ENCODE results near the gene GAS7. TPM values are rescaled to one million over a fixed set of nuclear protein-coding genes. Genes with fewer than 3 reads are reported as not detected.

GAS7 gene
- polyA plus RNA-seq: 10 to 100 TPM in 2 of 3 donors, 1 to 10 TPM in 1; 8.1 to 31.2 (median 13.7) TPM

GRCh38 chr17:10198509-10199249 lies at the start of gene GAS7:
Gene GAS7, minus strand, starts transcription at chr17:10198606.
- Mint-ChIP-seq H3K9me3 (peaks cover 1 to 17% (median 9%) of the 10 kb centered on the region in 6 donors), H3K27me3 (ENCODE audit: low read depth in 3 of 3) (peaks cover 7 to 15% (median 14%) of the 10 kb centered on the region in 3 donors), H3K36me3 (peaks cover 8 to 21% (median 17%) of the 10 kb centered on the region in 3 donors), H3K27ac (peak within 1 kb of the TSS; percentile 82 to 98 (median 92)), H3K4me1 (peaks cover 19 to 50% of the 10 kb centered on the region in 2 donors), H3K4me3 (peak within 1 kb of the TSS; percentile 87 to 93 (median 89))
- DNase-seq: peak; percentile 85 to 89 (median 87)

GRCh38 chr17:10247810-10248209 lies 49.4 kb upstream of the GAS7 start:
- peaks cover 0 to 3% (median 0%) of the 10 kb centered on the region in 3 donors for H3K36me3 Mint-ChIP-seq
- peaks cover 0 to 4% of the 10 kb centered on the region in 2 donors for H3K4me1 Mint-ChIP-seq
- H3K4me3 Mint-ChIP-seq: no peak overlapping the region
- no peak overlapping the region for H3K27ac Mint-ChIP-seq
- DNase-seq: no peak
- peaks cover 0 to 2% (median 1%) of the 10 kb centered on the region in 3 donors for H3K27me3 Mint-ChIP-seq (ENCODE audit: low read depth in 3 of 3)
- H3K9me3 Mint-ChIP-seq: no peaks in the 10 kb centered on the region

GRCh38 chr17:10243883-10244844 lies 45.8 kb upstream of the GAS7 start:
- peaks cover 0 to 4% (median 2%) of the 10 kb centered on the region in 3 donors for H3K27me3 Mint-ChIP-seq (ENCODE audit: low read depth in 3 of 3)
- no peak overlapping the region for H3K4me3 Mint-ChIP-seq
- H3K4me1 Mint-ChIP-seq: no peaks in the 10 kb centered on the region
- DNase-seq: no peak
- H3K36me3 Mint-ChIP-seq: peaks cover 0 to 3% (median 0%) of the 10 kb centered on the region in 3 donors
- no peak overlapping the region for H3K27ac Mint-ChIP-seq
- no peaks in the 10 kb centered on the region for H3K9me3 Mint-ChIP-seq

GRCh38 chr17:10241781-10242180 lies 43.4 kb upstream of the GAS7 start:
- Mint-ChIP-seq H3K27me3 (ENCODE audit: low read depth in 3 of 3) (peaks cover 0 to 2% (median 2%) of the 10 kb centered on the region in 3 donors), H3K4me3 (no peak overlapping the region), H3K36me3 (peaks cover 0 to 3% (median 0%) of the 10 kb centered on the region in 3 donors), H3K27ac (no peak overlapping the region), H3K9me3 (no peaks in the 10 kb centered on the region), H3K4me1 (no peaks in the 10 kb centered on the region)
- no peak for DNase-seq

GRCh38 chr17:10238661-10239060 lies 40.3 kb upstream of the GAS7 start:
- no peaks in the 10 kb centered on the region for H3K36me3 Mint-ChIP-seq
- no peak for DNase-seq
- H3K4me1 Mint-ChIP-seq: no peaks in the 10 kb centered on the region
- peaks cover 2 to 5% (median 4%) of the 10 kb centered on the region in 3 donors for H3K27me3 Mint-ChIP-seq (ENCODE audit: low read depth in 3 of 3)
- no peak overlapping the region for H3K4me3 Mint-ChIP-seq
- no peak overlapping the region for H3K27ac Mint-ChIP-seq
- H3K9me3 Mint-ChIP-seq: no peaks in the 10 kb centered on the region

GRCh38 chr17:10234033-10234432 lies 35.6 kb upstream of the GAS7 start:
- Mint-ChIP-seq H3K4me3 (no peak overlapping the region), H3K4me1 (no peaks in the 10 kb centered on the region), H3K27ac (no peak overlapping the region), H3K9me3 (no peaks in the 10 kb centered on the region), H3K36me3 (no peaks in the 10 kb centered on the region), H3K27me3 (ENCODE audit: low read depth in 3 of 3) (peaks cover 2 to 7% (median 5%) of the 10 kb centered on the region in 3 donors)
- DNase-seq: no peak

- Mint-ChIP-seq H3K27ac (no peak overlapping the region), H3K4me3 (no peak overlapping the region), H3K9me3 (no peaks in the 10 kb centered on the region), H3K36me3 (no peaks in the 10 kb centered on the region), H3K27me3 (ENCODE audit: low read depth in 3 of 3) (peaks cover 2 to 7% (median 5%) of the 10 kb centered on the region in 3 donors), H3K4me1 (peaks cover 0 to 6% of the 10 kb centered on the region in 2 donors)
- no peak for DNase-seq
These were observed 34.8 kb upstream of the GAS7 start for GRCh38 chr17:10233161-10233560.

GRCh38 chr17:10229181-10229580 lies 30.8 kb upstream of the GAS7 start:
- Mint-ChIP-seq H3K4me1 (peaks cover 13 to 22% of the 10 kb centered on the region in 2 donors), H3K36me3 (no peaks in the 10 kb centered on the region), H3K27ac (peak overlapping the region in 1 of 6 donors; percentile 74), H3K9me3 (no peaks in the 10 kb centered on the region), H3K27me3 (ENCODE audit: low read depth in 3 of 3) (peaks cover 2 to 3% (median 3%) of the 10 kb centered on the region in 3 donors), H3K4me3 (no peak overlapping the region)
- DNase-seq: no peak

GRCh38 chr17:10226930-10227695 lies 28.7 kb upstream of the GAS7 start:
- Mint-ChIP-seq H3K4me1 (peaks cover 13 to 22% of the 10 kb centered on the region in 2 donors), H3K36me3 (peaks cover 0 to under 1% (median 0%) of the 10 kb centered on the region in 3 donors), H3K27me3 (ENCODE audit: low read depth in 3 of 3) (peaks cover 0 to 3% (median 2%) of the 10 kb centered on the region in 3 donors), H3K27ac (peak overlapping the region in 2 of 6 donors; percentile 26 to 46), H3K9me3 (peaks cover 0 to 7% (median 0%) of the 10 kb centered on the region in 6 donors), H3K4me3 (no peak overlapping the region)
- peak; percentile 58 to 63 (median 60) for DNase-seq

GRCh38 chr17:10224582-10225195 lies 26.3 kb upstream of the GAS7 start:
- no peak for DNase-seq
- H3K27me3 Mint-ChIP-seq (ENCODE audit: low read depth in 3 of 3): peaks cover 0 to 2% (median 1%) of the 10 kb centered on the region in 3 donors

GRCh38 chr17:10219193-10219592 lies 20.8 kb upstream of the GAS7 start:
- H3K27me3 Mint-ChIP-seq (ENCODE audit: low read depth in 3 of 3): peaks cover 0 to 4% (median 2%) of the 10 kb centered on the region in 3 donors
- no peak for DNase-seq
- peaks cover 0 to 7% (median 1%) of the 10 kb centered on the region in 6 donors for H3K9me3 Mint-ChIP-seq
- peaks cover 0 to 5% (median 3%) of the 10 kb centered on the region in 3 donors for H3K36me3 Mint-ChIP-seq
- no peak overlapping the region for H3K4me3 Mint-ChIP-seq
- no peak overlapping the region for H3K27ac Mint-ChIP-seq
- peaks cover 0 to 4% of the 10 kb centered on the region in 2 donors for H3K4me1 Mint-ChIP-seq

More at GRCh38 chr17:10224582-10225195, 26.3 kb upstream of the GAS7 start:
- Mint-ChIP-seq H3K27ac (no peak overlapping the region), H3K36me3 (peaks cover 0 to 5% (median 3%) of the 10 kb centered on the region in 3 donors), H3K9me3 (peaks cover 0 to 7% (median 1%) of the 10 kb centered on the region in 6 donors), H3K4me3 (no peak overlapping the region), H3K4me1 (peaks cover 13 to 22% of the 10 kb centered on the region in 2 donors)

- no peak overlapping the region for H3K4me3 Mint-ChIP-seq
- H3K36me3 Mint-ChIP-seq: peaks cover 0 to 5% (median 3%) of the 10 kb centered on the region in 3 donors
- no peak for DNase-seq
- H3K27me3 Mint-ChIP-seq (ENCODE audit: low read depth in 3 of 3): peaks cover 0 to 4% (median 2%) of the 10 kb centered on the region in 3 donors
- peaks cover 0 to 4% (median 1%) of the 10 kb centered on the region in 6 donors for H3K9me3 Mint-ChIP-seq
- peaks cover 0 to 4% of the 10 kb centered on the region in 2 donors for H3K4me1 Mint-ChIP-seq
- H3K27ac Mint-ChIP-seq: no peak overlapping the region
These were observed 19.5 kb upstream of the GAS7 start for GRCh38 chr17:10217916-10218315.

Measured in immature natural killer cell (primary cell).